Smooth muscle cell of the brain vasculature (primary cell): ENCODE results near the gene DACH1.

Experiments
- DNase-seq: peaks from one replicate; pipeline ENCODE4 v3.0.0-alpha.2; 2012; ENCODE audit warnings: low read depth, low spot score

The DACH1 gene

DNA sequence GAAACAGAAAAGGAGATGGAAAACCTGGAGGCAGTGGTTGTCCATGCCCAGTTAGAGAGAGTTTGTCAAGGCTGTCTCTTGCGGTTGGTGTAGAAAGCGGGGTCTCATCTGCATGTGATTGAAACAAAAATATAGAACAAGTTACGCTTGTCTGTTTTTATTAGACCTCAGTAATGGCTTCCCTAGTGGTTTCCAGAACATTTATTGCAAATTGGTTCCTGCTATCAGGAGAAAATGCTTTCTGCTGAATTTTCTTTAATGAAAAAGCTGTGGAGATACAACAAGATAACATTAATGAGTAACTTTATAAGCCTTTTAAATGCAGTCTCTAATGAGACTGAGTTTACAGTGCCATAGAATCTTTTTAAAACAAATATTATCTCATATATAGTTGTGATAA lies 378.0 kb downstream of the DACH1 start:
- DNase-seq = no peak

- DNase-seq = no peak
These were observed 378.8 kb downstream of the DACH1 start for GRCh38 chr13:71488201-71488600.

- DNase-seq = no peak
These were observed 381.1 kb downstream of the DACH1 start for GRCh38 chr13:71485913-71486312.

- DNase-seq = no peak
These were observed 383.3 kb downstream of the DACH1 start for GRCh38 chr13:71483733-71484132.

- DNase-seq = no peak
These were observed 385.5 kb downstream of the DACH1 start for GRCh38 chr13:71481501-71481900.

GRCh38 chr13:71481046-71481445 lies 386.0 kb downstream of the DACH1 start:
- DNase-seq = no peak

DNA sequence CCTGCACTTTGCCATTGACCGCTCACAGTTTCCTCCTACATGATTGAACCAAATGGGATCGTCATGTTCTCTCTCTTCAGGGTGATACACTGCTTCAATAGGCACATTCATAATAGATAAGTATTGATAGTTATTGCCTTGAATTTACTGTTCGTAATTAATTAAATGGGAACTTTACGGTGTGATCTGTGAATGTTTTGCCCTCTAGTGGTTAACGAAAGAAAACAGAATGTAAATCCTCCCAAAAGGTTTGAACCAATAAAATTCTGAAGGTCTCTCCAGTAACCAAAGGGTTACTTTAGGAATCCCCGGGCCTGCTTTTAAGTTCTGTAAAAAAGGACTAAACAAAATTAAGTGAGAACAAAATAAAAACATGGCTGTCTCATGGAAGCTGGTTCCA lies 389.3 kb downstream of the DACH1 start:
- DNase-seq = no peak

- no peak for DNase-seq
These were observed 392.1 kb downstream of the DACH1 start for GRCh38 chr13:71474936-71475335.

GRCh38 chr13:71469626-71470025 lies 397.4 kb downstream of the DACH1 start:
- DNase-seq = no peak

GRCh38 chr13:71464686-71465085 lies 402.3 kb downstream of the DACH1 start:
- DNase-seq = no peak

DNA sequence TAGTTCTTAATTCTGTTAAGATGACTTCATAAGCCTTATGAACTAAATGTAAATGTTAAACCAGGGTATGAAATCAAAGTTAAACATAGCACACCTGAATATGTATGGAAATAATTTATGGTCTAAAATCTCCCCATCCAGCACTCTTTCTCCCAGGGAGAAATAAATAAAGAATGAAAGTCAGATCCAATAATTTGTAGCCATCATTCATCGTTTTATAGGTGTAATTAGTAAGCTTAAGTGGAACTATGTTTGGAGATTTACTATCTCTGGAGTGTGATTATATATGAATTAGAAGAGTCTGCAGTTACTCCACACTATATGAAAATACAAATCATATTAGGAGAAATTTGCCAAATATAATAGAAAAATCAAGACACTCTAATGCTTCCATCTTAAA lies 405.1 kb downstream of the DACH1 start:
- no peak for DNase-seq

DNA sequence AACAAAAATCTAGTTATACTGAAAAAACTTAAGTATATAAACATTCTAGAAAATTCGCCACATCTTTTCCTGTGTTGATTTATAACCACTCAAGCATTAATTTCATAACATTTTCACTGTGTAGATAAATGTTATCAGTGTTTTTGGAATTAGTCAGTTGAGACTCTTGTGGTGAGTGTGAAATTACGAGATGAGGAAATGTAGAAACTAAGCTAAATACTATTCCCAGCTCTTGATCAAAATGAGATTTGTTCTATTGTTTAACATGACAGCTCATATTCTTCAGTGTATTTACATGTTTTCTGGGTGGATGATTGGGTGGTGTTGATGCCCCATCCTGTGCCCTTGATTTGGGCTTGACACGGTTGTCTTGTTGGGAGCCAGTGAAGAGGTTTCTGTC lies 406.8 kb downstream of the DACH1 start:
- no peak for DNase-seq

- DNase-seq = no peak
These were observed 407.3 kb downstream of the DACH1 start for GRCh38 chr13:71459708-71460107.

DNA sequence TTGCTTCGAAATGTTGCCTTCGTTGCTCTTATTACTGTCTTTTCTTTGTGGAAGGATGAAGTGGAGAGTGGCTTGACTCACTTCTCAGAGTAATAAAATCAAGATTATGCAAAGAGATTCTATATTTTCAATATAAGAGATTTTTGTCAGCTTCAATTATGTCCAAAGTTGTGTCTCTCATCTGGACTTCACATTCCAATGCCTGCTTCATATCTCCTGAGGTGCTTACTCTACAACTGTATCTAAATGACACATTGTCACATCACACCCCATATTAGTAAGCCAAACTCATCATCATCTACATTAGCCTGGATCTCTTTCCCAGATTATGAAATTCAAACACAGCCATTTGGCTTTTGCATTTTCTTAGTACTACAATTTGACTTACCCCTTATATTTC lies 409.4 kb downstream of the DACH1 start:
- DNase-seq = no peak

DNA sequence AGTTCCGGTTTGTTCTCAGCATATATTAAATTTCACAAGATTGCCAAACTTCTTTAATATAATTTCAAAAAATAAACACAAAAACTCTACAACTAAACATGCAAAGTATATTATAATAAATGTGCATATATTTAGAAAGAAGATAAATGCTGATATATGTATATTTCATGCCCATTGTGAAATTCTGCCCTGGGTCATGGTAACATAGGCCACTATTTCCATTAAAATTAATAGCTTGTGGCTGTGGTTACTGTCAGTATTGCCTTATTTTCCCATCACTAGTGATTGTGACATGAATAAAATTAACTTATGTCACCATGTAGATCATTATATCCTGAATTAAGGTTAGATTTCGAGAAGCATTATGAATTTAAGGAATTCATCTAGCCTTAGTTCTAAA lies 410.9 kb downstream of the DACH1 start:
- no peak for DNase-seq

GRCh38 chr13:71454509-71454908 lies 412.5 kb downstream of the DACH1 start:
- DNase-seq = no peak

DNA sequence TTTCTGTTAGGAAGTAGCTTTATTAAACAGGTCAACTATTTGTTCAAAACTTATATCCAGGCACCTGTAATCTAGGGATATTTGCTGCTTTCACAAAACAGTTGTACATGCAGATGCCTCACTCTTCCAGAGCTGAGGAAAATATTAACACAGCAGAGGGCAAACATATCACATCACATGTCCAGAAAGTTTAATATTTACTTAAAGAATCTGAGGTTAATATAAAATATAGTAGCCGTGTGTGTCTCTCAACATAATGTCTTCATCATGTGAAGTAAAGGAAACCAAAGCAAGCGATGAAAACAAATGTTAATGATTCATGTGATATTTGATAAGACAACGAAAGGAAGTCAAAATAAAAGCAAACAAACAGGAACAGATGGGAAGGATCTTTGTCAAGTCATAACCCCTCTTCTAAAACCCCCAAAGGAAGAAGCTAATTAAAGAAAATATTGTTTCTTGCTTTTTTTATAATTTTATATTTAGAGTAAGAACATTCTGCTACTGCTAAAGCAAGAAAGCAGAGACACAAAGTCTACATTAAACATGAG lies 418.8 kb downstream of the DACH1 start:
- DNase-seq = no peak

GRCh38 chr13:71437704-71438103 lies 429.3 kb downstream of the DACH1 start:
- no peak for DNase-seq

- DNase-seq = no peak
These were observed 436.3 kb downstream of the DACH1 start for GRCh38 chr13:71430681-71431080.

DNA sequence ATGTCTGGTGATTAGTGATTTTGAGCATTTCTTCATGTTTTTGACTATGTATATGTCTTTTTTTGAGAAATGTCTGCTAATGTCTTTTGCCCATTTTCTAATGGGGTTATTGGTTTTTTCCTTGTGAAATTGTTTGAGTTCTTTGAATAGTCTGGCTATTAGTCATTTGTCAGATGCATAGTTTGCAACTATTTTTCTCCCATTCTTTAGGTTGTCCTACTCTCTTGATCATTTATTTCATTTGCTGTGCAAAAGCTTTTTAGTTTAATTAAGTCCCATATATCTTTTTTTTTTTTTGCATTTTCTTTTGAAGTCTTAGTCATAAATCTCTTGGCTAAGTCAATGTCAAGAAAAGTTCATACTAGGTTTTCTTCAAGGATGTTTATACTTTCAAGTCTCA lies 449.8 kb downstream of the DACH1 start:
- no peak for DNase-seq

GRCh38 chr13:71412231-71412630 lies 454.8 kb downstream of the DACH1 start:
- no peak for DNase-seq

DNA sequence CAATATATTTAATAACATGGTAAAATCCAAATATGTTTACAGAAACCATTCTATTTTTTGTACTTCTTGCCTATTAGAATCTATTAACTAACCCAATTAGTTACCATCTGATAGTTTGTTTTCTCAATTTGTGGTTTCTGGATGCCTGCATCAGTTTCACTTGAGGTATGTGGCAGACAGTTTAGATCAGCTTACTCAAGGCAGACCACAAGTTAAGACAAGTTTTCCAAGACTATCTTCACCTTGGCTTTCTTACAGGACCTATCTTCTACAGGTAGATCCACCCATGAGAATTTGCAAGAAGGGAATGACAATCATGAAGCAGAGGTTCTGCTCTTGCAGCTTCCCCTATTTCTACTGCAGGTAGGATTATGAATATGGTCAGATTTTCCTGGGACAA lies 458.6 kb downstream of the DACH1 start:
- DNase-seq = no peak

DNA sequence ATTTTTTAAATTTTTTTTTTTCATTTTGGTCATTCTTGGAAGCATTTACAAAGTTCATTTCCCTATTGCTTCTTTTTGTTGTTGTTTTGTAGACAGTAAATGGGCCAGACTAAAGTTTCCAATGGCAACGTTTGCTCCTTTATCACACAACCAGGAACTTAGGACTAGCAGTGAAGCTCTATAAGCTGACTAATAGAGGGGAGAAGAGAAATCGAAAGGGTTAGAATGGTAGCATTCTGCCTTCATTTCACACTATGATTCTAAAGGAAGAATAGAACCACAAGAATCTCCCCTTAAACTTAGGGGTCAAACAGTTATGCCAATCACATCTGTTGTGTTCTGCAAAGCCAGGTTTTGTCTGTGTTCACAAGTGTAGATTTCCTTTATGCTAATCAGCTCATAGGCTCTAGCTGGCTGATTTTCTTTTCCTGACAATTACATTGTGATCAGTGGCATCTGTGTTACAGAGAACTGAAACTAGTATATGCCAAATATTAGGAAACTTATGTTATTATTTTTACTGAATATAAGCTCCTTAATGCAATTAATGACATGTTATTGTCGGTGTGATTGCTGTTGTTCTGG lies 467.3 kb downstream of the DACH1 start:
- DNase-seq = no peak

- DNase-seq = no peak
These were observed 470.9 kb downstream of the DACH1 start for GRCh38 chr13:71396149-71396548.
